GM04504 (cell line): ENCODE results near the gene MOG.
"Not testable (repeated sequence)": the region's sequence is repeated elsewhere in the genome, so short reads cannot be mapped to it uniquely, and the experiment has no call there.

Source experiments
- DNase-seq: peaks from one replicate; pipeline ENCODE4 v3.0.0-alpha.2; 2012; ENCODE audit warnings: low read depth

MOG gene

DNA sequence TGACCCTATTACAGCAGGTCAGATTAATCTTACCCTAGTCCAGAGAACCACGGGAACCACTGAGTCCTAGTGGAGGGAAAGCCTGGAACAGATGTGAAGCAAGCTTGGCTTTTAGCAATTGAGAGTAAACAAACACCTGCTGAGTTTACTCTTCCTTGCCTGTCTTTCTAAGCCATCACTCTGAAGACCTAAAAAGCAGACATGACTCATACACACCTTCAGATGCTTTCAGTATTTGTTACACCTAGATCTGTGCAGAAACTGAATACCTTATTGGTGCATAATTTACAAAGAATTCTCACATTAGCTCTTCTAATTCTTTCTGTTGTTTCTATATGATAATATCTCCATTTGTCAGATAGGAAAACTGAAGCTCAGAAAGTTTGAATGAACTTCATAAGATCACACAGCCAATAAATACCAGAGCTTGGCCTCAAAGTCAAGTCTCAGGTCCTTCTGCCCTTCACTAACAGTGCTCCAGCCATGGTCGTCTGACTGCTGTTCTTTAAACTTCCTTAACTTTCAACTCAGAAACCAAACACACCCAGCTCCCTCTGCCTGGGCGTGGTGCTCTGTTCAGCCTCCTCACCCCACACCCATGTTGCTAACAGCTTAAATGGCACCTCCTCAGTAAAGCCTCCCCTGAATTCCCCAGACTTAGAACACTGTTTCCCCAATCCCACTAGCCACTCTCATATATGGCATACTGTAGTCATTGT is 15.3 kb upstream of the MOG start:
- no peak for DNase-seq

DNA sequence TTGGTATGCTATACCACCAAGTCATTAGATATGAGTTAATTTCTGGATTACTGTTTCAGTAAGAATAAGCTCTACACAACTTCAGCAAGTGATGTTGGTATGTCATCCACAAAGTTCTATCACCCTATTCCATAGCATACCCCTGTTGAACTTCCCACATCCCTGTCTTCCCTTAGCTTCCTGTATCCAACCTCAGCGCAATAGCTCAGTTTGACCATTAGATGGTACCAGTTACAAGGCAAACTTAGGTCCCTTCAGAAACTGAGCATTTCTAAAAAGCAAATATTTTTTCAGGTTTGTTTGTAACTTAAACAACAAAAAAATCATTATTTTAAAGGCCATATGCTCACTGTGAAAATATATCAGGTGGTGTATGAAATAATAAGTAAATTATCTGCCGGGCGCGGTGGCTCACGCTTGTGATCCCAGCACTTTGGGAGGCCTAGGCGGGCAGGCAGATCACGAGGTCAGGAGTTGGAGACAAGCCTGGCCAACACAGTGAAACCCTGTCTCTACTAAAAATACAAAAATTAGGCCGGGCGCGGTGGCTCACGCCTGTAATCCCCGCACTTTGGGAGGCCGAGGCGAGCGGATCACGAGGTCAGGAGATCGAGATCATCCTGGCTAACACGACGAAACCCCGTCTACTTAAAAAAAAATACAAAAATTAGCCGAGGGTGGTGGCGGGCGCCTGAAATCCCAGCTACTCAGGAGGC is 8.8 kb upstream of the MOG start:
- DNase-seq: no peak

DNA sequence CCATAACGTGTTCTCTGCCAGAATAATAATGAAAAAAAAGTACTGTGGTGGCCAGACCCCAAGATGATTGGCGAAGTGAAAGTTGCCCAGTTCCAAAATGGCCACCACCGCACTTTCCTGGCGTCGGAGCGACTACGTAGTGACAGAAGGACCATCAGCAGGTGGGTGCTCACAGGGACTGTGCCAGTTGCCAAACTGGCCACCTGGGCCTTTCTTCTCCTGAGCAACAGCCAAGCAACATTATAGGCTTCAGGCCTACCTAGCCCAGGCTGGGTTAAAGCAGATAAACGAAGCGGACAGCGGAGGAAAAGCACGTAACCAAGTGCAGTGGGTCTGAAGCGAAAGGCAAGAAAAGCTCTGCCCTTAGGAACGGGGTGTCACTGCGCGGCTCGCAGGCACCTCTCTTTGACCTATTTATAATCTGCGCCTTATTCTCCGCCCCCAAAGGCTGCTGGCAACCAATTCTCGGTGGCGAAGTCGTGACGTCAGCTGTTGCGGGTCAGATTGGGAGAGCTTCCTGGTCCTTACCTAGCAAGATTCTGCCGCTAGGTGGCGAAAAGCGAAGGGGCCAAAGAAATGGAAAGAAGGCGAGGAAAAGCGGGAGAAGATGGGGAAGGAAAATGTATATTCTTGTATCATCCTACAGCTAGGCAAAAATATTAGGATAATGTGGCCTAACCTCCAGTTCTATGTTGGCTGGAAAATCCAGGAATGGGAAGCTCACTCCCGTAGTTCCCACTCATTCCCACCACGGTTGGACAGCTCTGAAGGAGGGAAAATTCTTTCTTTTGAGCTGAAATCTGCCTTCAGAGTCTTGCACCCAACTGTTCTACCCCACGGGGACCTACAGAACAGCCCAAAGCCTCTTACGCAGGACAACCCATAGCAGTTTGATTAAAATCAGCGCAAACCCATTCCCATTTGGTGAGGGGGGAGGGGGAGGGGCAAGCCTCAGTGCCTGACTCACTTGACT is 6.9 kb upstream of the MOG start:
- peak; percentile 91 for DNase-seq

DNA sequence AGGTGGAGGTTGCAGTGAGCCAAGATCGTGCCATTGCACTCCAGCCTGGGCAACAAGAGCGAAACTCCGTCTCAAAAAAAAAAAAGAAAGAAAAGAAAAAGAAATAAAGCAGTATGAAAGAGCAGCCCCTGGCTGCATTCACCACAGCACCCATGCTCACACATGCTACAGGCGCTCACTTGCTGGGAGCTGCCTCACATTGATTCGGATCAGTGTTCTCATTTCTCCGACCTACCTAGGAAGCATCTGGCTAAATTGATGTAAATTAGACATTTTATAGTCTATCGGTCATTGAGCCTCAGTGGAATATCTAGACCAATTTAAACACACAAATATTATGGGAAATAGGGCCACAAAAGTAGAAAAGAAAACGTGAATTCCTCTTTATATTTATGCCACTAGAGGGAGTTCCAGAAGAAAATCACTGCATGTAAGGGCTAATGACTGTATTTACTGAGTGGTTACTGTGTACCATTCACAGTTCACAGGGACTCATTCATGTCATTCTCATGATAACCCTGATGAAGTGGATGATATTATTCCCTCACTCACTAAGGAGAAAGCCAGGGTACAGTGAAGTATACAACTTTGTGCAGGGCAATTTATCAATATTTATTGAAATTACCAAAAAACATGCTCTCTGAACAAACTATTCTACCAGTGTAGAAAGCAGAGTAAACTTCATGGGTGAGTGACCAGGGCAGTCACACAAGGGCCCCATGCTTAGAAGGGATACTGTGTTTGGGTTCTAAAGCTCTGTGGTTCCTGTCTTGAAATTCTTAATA is 5.3 kb upstream of the MOG start:
- no peak for DNase-seq

DNA sequence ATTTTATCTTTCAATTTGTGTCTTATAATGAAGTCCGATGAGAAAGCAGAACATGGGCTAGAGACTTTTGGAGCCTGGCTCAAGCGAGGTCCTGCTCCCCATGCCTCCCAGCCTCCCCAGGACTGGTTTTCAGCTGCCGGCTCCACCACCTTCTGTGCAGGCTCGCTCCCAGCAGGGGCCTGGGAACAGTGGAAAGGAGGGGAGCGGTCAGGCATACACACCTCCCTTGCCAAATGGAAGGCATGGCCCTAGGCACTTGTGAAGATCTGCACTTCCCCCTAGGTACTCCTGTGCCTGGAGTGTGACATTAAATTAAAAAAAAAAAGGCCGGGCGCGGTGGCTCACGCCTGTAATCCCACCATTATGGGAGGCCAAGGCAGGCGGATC is 4.7 kb upstream of the MOG start:
- no peak for DNase-seq

DNA sequence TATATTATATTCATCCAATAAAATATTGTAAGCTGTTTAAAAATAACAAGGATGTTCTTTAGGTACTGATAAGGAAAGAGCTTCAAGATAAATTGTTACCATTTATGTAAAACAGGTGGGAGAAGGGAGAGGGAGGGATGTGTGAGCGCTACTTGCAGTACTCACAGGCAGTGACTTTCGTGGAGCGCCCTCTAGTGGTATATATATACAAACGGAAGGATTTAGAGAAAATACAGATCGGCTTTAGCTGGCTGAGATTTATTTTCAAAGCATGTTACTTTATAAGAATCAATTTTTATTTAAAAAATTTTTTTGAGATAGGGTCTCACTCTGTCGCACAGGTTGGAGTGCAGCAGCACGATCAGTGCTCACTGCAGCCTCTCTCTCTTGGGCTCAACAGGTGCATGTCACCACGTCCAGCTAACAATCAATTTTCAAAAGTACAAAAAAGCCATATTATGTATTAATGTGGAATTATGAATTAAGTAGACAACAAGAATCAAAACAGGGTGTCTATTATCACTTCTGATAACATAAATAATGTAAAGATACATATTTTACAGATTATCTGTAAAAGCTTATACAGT is 3.3 kb upstream of the MOG start:
- DNase-seq: no peak

DNA sequence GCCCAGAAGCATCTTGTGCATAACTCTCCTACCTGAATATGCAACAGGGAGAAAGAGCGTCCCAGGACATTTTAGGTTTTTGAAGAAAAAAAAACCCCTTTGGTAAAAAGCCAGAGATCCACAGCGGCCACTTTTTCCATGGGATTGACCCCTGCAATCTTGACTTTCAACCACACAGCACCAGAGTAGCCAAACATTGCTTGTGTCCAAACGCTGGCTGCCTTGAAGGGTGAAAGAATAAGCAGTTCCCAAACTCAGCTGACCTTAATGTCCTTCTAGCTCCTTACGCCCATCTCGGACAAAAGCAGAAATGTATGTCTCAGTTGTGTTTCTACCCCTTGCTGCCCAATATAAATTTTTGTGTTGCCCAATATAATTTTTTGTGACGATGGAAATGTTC is 1.2 kb upstream of the MOG start:
- no peak for DNase-seq

DNA sequence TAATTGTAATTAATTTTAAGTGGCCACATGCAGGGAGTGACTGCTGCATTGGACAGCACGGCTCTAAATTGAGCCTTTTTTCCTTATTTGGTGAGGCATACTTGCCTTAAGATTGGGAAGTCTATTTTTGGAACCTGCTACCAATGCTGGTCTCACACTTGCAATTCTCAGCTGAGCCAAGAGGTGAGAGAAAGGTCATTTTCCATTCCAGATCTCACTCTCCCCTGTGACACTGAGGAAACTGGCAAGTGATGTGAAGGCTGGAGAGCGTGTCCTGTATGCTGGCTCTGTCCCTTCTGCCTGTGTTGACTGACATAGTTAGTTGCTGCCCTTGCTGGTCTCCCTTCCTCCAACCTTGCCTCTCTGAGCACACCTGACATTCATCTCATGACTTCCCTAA is 735 bp upstream of the MOG start:
- DNase-seq: no peak

DNA sequence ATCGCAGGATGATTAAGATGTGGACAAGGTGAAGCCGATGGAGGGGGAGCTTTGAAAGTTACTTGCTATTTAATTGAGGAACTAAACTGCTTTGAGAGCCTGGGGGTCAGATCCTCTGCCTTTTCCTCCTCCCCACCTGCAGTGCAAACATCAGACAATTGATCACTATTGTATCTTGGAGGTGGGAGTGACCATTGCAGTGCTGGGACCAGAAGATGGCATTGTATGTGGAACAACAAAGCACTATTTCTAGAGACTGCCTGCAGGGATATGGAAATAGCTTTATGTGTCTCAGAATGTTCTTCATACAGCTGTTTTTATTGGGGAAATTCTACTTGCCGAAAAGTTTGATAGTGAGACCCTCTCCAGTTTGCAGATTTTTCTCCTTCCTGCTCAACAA is 4.2 kb downstream of the MOG start:
- DNase-seq: no peak

DNA sequence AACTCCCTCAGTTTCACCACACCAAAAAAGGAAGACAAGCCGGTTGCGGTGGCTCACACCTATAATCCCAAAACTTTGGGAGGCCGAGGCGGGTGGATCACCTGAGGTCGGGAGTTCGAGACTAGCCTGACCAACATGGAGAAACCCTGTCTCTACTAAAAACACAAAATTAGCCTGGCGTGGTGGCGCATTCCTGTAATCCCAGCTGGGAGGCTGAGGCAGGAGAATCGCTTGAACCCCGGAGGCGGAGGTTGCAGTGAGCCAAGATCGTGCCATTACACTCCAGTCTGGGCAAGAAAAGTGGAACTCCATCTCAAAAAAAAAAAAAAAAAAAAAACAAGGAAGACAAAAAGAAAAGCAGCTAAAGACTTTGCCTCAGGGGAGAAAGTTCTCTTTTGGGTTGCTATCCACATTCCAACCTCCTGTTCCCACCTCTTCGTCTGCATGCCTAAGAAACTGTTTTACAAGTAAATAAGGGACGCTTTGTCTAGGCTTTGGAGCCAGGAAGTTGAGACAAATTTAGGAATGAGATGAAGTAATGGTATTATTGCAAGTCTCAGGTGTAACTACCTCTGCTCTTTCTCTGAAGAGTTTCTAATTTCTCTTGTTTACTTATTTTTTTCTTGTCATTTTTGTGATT is 4.7 kb downstream of the MOG start:
- not testable (repeated sequence) for DNase-seq

DNA sequence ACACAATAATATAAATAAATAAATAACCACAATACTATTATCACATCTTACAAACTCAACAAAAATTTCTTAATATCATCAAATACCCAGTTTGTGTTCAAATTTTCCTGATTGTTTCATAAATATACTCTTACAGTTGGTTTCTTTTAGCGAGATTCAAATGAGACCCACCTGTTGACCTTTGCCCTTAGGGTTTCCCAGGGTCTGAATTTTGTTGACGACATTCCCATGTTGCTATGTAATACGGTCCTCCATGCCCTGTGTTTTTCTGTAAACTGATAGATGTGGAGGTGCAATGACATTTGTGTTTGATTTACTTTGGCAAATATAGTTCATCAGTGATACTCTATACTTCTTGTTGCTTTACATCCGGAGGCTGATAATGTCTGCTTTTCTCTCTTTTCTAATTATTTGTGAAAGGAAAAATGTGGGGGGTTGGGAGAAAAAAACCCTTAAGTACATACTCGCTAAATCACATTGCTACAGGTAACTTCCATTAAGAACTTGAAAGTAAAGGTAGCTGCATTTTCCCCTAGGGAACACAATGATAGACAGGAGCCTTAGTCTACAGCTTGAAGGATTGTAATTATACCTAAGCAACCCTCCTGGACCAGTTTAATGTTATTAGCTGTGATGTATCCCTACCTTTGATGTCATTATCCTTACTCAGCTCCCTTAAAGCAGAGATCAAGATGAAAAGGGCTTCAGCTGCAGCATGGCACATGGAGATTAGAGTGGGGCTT is 6.6 kb downstream of the MOG start:
- DNase-seq: no peak

DNA sequence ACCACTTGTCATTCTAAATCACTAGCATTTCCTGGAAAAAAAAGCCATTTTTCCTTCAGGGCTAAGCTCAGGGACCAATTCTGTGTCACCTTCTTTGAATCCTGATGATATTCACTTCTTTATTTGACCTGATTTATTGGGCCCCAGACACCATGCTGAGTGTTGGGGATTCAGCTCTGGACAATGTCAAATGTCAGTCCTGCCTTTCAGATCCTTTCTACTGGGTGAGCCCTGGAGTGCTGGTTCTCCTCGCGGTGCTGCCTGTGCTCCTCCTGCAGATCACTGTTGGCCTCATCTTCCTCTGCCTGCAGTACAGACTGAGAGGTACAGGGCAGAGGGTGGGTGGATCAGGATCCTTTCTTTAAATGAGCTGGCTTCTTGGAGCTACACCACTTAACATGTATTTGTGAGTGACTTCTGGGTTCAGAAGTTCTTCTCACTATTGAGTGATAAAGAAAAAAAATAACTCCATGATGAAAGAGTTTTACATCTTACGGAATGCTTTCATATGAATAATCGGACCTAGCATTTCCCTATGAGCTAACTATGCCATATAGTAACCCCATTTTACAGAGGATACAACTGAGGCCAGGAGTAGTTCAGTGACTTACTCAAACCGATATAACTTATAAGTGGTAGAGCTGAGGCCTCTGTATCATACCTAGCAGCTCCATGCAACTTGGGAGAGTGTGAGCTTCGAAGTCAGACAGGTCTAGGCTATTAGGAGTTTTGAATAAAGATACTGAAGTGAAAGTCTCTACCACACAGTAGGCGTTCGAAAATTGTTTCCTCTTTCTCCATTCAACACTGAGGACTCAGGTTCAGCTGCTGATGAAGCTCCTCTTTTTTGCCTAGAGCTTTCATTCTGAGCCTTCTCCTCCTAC is 9.3 kb downstream of the MOG start:
- no peak for DNase-seq

DNA sequence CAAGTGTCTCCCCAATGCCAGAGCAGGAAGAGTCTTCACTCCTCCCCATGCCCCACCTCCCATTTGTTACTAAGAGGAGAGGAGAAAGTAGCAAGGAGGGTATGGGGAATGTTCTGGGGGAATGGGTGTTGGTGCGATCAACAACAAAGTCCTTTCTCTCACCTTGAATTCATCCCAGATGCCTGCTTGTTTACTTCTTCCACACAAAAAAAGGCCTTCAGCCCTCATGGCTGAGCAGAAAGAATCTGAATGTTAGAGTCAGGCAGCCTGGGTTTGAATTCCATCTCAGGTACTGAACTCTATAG is 9.9 kb downstream of the MOG start:
- DNase-seq: no peak

DNA sequence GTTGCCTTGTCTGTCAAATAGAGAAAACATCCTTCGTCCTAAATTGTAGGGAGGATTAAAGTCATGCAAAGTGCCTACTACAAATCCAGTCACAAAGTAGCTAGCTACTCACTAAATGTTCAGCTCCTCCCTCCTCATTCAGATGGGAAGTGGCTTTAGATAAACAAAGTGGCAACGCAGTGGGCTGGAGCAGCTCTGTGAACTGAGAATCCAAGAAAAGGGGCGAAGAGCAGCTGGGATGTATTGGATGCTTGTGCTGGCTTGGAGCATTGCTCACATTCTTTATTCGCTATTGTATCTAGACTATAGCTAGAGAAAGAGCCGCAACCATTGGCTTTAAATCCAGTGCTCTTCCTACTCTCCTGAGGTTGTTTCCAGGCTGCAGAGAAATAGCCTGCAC is 10.3 kb downstream of the MOG start:
- DNase-seq: no peak

DNA sequence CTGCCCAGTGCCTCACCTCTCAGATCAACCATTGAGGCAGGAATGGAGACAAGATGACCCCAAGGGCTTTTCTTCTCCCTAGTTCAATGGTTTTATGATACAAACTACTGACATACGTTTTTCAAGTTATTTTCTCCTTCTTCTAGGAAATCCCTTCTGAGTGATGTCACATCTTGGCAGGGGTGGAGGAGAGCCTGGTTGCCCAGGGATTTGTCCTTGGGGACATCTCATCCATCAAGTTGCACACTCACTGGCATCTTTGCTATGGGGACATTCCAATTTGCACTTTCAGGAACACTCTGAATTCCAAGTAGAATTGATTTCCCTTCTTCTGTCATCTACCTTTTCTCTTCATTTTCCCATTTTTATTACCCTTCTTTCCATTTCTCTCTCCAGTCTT is 14.1 kb downstream of the MOG start:
- no peak for DNase-seq

DNA sequence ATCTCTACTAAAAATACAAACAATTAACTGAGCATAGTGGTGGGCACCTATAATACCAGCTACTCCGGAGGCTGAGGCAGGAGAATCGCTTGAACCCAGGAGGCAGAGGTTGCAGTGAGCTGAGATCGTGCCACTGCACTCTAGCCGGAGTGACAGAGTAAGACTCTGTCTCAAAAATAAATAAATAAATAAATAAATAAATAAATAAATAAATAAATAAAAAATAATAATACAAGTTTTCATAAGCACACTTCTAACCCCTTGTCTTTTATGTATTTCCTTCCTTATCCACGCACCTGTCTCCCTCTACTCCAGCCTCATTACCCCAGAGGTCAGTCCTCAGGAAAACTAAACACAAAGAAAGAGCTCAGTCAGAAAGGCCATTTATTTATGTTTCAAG is 15.2 kb downstream of the MOG start:
- DNase-seq: not testable (repeated sequence)

DNA sequence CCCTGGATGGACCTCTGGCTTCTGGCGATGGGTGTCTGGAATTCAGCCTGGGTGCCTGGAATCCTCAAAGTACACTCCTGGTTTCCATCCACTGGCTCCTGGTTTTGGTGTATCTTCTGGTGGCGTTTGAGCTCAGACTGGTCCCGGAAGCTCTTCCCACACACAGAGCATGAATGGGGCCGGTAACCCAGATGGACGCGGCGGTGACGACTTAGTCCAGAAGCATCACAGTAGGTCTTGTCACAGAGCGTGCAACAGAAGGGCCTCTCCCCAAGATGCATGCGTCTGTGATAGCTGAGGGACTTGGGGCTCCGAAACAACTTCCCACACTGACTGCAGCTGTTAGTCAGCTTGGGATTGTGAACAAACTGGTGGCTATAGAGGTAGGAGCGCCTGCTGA is 16.3 kb downstream of the MOG start:
- DNase-seq: no peak

DNA sequence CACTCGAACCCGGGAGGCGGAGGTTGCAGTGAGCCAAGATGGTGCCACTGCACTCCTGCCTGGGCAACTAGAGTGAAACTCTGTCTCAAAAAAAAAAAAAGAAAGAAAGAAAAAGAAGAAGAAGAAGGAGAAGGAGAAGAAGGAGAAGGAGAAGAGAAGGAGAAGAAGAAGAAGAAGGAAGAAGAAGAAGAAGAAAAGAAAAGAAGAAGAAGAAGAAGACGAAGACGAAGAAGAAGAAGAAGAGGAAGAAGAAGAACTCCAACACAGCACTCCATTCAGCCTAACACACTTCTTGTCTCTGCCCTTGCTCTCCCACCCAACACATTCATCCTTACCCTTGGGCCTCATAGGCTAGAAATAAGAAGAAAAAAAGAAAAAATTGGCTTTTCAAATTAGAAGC is 17.1 kb downstream of the MOG start:
- DNase-seq: no peak

DNA sequence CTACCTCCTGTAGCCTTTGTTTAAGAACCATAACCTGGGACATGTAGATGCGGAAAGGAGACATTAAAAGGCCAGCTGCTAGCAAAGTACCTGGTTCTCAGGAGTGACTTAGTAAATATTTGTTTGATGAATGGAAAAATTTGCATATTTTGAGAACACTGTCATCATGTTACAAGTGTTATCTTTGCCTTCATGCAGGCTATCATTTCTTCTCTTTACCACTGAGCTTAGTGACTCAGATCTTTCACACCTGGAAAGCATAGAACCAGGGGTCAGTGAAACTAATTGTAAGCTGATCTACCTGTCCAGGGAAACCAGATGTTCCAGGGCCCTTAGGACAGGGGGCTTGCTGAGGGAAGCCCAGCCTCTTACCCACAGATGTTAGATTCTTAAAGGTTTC is 18.7 kb downstream of the MOG start:
- no peak for DNase-seq
